HL-60/S4 treated with retinoic acid at 250 ng/mL for 4 days and 3 days (cell line): ENCODE data around the gene PLAC9.

Experiments
- in situ Hi-C: fragments of 300-500 bp; cut with MboI; formaldehyde crosslinking; loops from 2 replicates; pipeline ENCODE4 v1.7.0; 2022; ENCODE audit warnings: low sequenced_read_pairs

The PLAC9 gene

DNA sequence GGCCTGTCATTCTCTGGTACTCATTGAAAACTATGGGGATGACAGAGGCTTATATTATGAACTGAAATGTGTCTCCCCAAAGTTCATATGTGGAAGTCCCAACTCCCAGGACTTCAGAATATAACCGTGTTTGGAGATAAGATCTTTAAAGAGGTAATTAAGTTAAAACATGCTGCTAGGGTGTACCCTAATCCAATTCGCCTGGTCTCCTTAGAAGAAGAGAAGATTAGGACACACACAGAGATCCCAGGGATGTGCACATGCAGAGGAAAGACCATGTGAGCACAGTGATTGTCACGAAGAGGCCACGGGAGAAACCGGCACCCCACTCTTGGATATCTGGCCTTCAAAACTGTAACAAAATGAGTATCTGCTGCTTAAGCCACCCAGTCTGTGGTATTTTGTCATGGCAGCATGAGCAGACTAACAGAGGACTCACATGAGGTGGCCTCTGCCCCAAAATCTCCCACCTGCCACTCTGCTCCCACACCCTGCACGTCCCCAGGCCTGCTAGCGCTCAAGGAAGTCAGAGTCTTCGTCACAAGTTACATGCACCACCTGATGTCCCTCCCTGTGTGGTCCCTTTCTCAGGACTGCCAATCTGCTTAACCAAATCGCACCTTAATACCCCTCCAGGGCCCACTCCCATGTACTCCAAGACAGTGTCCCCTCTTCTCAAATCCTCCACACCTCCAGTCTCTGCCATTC lies 26.8 kb downstream of the PLAC9 start:
- in situ Hi-C loops: no loop called here

DNA sequence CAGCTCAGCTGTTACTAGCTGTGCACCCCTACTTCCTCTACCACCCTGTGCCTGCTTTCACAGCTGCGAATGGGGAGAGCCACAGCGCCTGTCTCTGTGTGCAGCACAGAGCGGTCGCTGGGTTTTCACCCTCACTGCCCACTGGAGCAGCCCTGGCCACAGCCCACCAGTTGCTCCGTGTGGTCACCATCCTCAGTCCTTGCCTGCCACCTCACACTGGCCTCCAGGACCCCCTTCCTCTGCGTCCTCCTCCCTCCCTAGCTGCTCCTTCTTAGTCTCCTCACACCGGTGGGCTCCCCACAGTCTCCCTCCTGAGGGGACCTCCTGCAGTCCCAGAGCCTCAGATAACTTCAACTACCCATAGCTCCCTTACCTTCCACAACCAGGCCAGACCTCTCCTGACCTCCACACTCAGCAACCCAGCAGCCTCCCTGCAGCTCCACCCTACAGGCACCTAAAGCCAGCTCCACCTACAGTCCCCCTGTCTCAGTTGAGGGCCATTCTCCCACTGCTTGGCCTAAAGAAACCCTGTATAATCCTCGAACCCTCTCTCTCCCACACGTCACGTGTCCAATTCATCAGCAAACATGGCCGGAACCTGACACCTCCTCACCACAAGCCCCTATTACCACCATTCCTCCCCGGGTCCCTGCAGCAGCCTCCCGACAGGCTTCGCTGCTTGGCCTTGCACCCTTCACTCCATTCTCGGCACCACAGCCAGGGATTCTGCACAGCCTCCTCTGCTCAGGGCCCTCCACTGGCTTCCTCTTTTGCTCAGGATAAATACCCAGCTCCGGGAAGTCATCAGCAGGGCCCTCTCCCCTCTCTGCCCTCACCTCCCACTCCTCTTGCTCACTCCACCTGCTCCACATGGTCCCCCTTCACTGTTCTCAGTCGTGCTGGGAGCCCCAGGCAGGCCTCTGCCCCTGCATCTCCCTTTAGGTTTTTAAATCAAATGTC lies 28.1 kb downstream of the PLAC9 start:
- in situ Hi-C loops: no loop called here

DNA sequence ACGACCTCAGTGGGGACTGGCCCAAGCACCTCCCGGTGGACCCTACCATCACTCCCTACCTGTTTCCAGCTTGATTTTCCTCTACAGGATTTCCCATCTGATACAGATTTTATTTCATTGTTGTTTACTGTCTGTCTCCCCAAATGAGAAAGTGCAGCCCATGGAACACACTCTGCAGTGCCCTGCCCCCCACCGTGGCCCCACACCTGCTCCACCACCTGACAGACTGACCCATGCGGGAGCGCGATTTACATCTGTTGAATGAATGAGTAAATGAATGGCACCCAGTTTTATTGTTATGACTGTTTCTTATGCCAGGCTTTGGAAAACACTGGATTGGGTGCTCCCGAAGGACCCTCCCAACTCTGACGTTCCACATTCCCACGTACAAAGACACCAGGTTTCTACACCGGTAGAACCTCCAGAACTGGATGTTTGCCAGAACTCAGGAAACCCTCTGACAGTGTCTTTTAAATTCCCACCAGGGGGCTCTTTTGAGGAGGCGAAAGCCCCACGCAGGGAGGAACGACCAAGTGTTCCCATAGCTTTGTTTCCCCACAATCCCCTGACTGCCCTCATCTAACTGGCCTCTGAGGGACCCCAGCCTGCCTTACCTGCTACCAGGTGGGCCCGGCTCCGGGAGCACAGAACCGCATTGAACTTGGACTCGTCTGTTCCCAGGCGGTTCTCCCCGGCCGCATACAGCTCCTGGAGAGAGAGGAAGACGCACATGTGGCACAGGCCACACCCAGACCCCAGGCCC lies 29.0 kb downstream of the PLAC9 start:
- in situ Hi-C loops: no loop called here

DNA sequence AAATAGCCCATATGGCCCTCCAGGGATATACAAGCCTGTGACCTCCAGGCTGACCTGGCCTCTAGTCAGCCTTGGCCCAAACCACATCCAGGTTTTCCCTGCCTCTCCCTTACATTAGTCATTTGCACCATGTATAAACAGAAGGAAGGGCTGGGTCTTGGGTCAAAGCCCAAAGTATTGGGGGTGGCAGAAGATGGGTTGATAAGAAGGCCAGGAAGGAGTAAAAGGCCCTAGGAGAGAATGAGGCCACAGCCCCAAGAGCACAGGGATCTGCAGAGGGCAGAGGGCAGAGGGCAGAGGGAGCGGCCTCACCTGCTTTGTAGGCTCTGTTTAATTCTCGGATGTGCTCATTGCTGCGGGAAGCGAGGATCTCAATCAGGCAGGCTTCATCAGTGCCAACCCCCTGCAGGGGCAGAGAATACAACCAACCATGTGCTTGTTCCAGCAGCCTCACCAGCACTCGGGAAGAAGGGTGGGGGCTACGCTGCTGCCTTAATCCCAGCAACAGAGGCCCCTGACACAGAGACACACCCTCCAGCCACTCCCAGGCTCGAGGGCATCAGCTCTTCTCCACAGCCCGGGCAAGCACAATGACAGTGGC lies 31.3 kb downstream of the PLAC9 start:
- in situ Hi-C loops: no loop called here

DNA sequence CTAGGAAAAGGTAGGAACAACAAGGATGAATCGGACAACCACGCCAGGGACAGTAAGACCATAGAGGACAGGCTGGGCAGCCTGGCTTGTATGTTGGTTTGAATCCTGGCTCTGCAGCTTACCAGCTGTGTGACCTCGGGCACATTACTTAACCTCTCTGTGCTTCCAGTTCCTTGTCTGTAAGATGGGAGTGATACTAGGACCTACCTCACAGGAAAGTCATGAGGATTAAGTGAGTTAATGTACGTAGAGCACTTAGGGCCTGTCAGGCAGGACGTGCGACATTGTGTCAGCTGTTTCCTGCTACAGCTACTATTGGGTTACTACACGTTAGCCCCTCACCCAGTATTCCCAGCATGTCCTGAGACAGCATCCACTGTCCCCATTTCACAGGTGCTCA lies 32.1 kb downstream of the PLAC9 start:
- in situ Hi-C loops: no loop called here

DNA sequence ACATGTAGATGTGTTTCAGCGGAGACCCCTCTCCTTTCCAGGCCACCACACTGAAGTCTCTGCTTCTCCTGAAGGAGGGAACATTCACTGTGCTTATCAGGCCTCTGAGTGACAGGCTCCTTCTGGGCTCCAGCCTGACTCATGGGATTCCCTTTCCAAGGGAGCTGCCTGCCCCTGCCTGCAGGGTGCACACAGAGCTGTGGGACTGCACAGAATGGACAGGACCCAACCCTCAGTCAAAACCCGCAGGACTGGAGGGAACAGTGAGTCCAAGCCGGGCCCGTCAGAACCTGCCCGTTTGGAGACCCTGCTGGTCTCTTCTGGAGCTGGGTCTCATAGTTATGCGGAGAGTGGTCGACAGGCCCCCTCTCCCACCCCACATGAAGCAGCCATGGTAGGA lies 32.6 kb downstream of the PLAC9 start:
- in situ Hi-C loops: no loop called here

DNA sequence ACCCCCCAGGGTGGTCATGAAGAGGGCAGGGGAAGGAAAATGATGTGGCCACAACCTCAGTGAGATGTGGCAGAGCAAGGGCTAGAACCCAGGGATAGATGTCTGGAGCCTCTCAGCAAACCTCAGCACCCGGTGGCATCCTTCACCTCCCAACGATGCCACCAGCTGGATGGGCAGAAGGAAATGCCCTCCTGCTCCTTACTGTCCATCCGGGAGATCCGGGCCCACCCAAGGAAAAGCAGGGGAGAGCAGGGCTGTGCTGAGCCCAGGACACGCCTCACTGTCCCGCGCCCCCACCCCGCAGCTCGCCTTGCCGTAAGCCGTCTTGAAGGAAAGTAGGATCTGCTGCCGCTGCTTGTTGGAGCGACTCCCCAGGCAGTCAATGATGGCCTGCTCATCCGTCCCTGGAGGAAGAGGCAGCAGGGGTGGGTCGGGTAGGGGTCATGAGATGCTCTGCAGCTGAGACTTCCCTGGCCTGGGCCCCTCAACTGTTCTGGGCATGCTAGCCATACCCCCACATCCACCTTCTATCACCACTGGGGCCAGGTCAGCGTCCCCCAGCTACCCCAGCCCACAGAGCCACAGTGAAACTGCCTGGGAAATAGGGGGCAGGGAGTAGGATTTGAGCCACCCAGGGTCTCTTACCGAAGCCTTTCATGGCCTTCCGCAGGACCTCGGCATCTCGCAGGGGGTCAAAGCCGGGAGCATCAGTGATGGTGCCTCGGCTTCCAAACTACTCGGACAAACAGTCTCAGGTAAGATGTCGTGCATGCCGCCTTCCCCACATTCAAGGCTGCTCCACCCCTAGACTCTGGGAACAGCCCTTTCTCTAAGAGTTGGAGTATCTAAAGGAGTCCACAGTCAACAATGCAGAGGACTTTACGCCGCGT lies 34.3 kb downstream of the PLAC9 start:
- in situ Hi-C loops: no loop called here

DNA sequence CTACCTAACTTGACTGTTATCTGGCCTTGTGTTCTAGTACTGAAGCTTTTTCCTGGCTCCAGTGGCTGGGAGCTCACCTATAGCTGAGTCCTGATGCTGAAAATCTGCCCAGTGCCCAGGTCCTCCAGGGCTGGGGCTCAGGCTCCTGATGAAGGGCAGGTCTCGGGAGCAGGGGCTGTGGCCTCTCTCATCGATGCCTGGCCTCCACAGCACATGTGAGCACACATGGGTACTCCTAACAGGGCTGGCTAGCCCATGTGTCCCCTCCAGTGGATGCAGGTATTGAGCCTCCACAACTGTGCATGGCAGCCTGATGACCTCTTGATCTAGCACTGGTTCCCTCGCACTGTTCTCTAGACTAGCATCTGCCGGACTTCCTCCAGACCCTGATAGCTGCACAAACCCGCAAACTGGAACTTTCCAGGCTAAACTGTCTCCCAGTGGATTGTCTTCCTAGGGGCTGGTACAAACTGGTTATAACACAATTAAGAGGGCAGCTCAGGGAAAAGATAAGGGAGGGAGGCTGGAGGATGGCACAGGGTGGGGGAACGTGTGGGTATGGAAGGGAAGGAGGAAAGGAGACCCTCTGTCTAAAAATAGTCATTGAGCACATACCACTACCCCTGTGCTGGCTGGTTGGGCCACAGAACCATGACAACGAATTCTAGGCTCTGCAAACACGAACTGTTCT lies 35.1 kb downstream of the PLAC9 start:
- in situ Hi-C loops: no loop called here

DNA sequence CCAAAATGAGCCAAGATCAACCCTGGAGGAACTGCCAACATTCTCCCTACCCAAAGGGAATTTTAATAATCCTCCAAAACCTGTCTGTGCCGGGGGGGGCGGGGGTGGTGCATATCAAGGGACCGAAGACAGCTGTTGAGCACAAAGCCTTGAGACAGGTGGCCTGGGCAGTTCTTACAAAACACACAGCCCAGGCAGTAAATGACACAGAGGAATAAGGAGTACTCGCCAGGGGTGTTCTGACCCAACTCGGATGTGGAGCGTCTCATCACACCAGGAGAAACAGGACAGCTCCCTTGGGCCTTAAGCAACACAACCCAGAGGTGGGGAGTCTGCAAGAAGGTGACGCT lies 35.6 kb downstream of the PLAC9 start:
- in situ Hi-C loops: no loop called here

DNA sequence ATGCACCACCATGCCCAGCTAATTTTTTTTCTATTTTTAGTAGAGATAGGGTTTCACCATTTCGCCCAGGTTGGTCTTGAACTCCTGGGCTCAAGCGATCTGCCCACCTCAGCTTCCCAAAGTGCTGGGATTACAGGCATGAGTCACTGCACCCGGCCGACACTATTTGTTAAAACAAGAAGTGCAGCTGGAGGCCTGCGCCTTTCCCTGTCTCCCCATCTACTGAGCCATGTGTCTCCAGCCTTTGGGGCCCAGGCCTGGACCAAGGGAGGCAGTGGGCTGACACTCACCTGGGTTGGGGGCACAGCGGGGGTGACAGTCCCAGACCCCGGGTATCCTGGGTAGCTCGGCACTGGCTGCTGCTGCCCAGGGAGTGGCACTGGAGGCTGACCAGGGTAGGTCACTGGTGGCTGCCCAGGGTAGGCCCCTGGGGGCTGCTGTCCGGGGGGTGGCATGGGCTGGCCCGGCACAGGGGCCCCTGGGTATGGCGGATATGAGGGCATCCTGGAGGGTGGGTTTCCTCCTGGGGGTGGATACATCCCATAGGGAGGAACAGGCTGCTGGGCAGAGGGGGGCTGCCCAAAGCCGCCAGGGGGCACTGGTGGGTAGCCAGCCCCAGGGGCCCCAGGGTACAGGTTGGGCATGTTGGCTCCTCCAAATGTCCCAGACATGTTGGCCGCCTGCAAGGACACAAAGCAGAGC lies 36.3 kb downstream of the PLAC9 start:
- in situ Hi-C loops: no loop called here

DNA sequence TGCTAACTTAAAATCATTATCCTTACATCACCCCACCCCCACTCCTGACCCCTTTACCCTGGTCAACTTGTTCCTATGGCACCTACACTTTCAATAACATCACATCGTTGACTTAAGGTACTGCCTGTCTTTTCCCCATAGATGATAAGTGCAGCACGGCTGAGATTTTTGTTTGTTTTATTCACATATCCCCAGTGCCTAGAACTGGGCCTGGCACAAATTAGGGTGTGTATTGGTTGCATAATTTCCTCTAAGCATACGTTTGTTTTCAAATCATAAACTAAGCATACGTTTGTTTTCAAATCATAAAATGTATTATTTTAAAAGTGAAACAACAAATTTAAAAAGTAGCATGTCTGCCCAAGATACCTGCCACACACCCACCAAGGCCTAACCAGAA lies 37.5 kb downstream of the PLAC9 start:
- in situ Hi-C loops: no loop called here

DNA sequence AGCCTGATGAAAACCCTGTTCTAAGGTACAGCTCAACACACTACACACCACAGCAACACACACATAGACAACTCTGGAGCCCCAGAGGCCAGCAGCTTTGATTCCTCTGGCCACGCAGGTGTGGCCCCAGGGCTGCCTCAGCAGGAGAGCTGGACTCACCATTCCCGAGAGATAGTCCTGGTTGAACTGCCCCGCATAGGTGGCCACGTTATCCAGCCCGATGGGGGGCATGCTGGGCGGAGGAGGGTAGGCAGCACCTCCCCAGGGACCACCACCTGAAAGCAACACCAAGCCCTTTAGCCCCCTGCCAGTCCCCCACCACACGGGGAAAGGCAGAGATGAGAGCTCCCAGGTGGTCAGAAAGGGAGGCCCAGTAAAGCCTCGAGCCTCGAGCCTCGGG lies 38.1 kb downstream of the PLAC9 start:
- in situ Hi-C loops: no loop called here

DNA sequence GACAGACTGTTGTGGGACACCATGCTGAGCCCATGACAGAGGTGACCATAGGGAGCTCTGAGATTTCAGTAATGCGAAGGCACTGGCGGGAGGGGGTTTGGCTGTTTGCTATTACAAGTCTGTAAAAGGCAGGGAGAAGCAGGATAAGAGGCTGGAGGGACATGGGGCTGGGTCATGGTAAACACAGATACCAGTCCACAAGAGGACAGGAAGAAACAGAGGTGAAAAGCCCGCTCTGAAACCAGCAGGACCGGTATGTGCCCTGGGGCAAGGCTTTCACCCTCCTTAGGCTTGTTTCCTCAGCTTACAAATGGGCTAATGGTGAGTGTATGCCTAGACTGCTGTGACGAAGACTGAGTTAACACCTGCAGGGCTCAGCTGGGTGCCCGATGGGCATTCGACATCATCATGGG lies 38.7 kb downstream of the PLAC9 start:
- in situ Hi-C loops: no loop called here

DNA sequence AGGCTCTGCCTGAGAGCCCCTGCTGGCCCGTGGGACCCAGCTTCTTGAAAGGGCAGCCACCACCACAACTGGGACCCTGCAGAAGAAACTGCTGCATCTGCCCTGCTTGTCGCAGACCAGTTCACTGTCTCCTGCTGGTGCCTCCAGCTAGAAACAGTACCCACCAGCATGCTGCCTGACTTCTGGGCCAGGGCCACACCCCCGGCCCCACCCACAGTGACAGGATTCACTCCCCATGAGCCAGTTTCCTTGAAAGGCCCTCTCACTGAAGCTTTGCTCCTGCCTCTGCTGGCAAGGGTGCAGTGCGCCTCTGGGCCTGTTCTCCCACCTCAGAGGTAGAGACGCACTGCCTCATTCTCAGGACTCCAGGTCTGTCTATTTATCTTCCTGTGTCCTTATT lies 40.4 kb downstream of the PLAC9 start:
- in situ Hi-C loops: no loop called here

DNA sequence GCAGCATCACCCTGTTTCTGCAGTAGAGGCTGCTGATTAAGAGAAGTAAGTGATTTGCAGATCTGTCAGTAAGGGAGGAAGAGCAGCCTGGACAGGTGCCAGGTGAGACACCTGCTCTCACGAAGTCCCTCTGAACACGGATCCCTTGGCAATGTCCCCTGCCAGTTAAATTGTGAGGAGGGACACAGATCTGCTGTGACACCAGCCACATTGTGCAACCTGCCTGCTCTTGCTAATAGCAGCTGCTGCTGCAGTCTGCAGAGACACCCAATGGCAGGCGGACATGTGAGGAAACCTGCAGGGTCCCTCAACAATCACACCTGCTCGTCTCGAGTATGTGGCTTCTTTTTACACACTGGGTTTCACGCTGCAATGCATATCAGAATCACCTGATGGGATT lies 40.9 kb downstream of the PLAC9 start:
- in situ Hi-C loops: no loop called here

DNA sequence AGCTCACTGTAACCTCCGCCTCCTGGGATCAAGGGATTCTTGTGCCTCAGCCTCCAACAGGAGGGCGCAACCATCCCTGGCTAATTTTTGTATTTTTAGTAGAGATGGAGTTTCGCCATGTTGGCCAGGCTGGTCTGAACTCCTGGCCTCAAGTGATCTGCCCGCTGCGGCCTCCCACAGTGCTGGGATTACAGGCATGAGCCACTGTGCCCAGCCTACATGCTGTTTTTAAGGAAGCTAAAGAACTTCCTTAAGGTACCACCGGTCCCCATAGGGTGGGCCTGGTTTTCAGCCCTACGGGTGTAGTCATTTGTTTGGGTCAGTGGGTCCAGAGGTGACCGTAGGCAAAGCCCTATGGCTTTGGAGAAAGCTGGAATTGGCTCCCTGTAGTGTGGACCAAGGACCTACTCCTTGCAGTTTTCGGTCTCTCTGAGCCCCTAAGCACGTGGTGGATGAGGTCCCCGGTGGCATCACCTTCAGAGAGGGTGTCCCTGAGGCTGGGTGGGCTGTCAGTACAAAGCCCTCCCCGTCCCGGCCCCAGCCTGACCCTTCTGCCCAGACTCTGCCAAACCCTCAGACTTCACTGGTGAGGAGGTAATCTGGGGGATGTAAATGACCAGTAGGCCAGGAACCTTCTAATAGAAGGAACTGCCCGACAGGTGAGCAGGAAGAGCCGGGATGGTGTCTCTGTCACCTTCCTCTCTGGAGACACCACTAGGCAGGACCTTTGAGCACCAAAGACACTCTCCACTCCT lies 42.3 kb downstream of the PLAC9 start:
- in situ Hi-C loops: no loop called here

DNA sequence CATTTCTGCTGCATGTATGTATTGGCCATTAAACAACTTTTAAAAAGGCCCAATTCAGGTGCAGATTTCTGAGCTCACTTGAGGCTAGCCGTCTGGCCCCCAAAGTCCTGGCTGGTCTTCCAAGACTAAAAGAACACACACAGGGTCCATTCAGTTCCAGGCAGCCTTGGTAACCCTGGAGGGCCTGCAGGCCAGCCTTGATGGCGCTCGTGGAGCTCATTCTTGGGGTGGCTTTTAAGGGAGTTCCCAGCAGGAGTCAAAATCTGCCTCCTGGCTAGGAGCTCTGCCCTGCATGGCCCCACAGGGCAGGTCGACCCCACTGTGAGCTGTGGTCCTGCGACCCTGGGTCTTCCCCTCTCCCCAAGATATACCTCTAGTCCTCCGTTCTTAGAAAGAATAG lies 44.0 kb downstream of the PLAC9 start:
- in situ Hi-C loops: no loop called here
